CD4-positive, alpha-beta T cell treated with Interleukin-21 for 1 hour (primary cell): ENCODE measurements around the gene HSPH1.

Experiments
- DNase-seq: peaks from one replicate; pipeline ENCODE4 v3.0.0-alpha.2; 2020

Gene HSPH1

DNA sequence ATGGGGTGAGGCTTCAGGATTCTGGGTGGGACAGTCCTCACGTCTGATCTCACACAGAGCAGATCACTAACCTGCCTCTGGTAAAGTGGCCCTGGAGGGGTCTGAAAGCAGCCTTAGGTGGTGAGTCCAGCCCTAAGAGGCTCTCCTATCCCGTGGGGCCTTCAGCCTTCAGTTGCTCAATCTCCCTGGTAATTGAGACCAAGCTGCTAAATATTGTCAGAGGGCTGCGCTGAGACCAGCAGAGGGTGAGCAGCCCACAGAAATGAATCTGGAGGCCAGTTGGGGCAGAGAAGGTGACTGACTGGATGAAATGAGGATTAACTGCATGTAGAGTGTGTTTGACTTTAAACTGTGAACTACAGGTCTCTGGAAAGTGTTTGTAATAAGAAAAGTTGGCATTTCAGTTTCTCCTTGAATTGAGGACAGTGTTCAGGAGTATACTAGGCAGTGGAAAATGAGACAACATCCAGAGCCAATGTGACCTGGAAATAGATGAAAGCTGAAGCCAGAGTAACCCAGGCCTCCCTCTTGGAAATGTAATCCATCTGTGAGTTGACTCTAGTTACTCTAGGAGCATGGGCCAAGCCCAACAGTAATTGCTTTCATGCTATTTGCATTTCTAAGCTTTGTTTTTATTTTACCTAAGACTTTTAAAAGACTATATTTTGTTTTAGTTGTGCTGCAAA, 14.3 kb upstream of the HSPH1 start:
- no peak for DNase-seq

DNA sequence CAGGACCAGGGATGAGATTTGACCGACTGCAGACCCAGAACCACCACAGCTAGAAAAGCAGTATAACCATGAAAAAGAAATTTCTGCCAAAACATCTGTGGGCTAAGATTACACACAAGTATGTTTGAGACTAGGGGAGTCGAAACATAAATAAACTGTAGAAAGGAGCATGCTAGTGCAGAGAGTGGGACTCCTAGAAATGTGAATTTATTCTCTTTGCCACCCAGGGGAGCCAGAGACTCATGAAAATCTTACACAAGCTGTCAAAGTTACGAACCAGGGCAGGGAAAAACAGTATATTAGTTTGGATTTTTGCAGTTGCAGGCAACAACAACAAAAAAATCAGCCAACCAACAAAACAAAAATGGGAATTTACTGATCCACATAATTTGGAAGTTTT, 12.3 kb upstream of the HSPH1 start:
- no peak for DNase-seq

GRCh38 chr13:31172535-31172934, 10.8 kb upstream of the HSPH1 start:
- DNase-seq, result no peak

GRCh38 chr13:31172001-31172400, 10.3 kb upstream of the HSPH1 start:
- no peak for DNase-seq

DNA sequence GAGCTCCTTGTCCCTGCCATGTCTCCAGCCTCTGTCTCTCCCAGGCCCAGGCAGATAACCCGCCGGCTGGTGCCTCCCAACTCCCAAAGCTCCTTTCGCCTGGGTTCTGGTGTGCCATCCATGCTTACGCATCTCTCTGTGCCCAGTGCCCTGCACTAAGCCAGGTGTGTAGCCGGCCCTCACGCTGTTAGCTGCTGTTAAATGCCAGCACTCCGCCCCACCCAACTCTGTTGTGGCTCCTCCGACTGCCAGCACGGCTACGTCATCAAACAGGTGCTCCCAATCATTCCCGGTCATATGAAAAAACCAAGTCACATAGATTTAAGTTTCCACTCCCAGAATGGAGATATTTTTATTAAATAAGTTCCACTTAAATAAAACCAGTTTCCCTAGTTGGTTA, 7.0 kb upstream of the HSPH1 start:
- no peak for DNase-seq

DNA sequence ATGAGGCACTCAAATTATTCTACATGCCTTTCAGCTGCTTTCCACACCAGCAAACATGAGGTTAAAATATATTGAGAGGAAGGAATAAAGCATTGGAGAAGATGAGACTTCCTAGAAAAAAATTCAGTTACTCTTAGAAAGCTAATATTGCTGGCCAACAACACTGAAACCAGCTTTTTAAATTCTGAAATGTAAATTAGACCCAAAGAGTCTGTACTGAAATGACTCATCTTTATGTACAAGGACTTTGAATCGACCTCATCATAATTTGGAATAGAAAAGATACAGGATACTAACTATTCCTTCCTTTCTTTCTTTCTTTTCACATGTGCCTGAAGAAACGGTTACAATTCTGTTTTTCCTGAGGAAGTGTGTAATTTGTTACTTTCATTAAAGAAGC, 6.5 kb upstream of the HSPH1 start:
- no peak for DNase-seq

DNA sequence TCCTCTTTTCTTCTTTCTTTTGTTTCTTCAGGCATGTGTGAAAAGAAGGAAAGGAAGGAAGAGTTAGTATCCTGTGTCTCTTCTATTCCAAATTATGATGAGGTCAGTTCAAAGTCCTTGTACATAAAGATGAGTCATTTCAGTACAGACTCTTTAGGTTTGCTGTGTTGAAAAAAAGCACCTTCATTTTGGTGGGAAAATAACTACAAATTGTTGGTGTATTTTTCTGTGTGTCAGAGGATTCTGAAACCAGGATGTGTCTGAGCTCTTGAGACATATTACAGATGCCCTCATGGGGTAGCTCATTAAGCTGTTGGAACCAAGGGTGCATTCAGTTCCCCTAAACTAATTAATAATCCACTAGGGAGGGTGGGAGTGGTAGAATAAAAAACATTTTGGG, 5.8 kb upstream of the HSPH1 start:
- DNase-seq, result no peak

- DNase-seq, result no peak
Observed at GRCh38 chr13:31166591-31166990, 4.9 kb upstream of the HSPH1 start.

GRCh38 chr13:31162151-31163008, 676 bp upstream of the HSPH1 start:
- peak; percentile 98 for DNase-seq

GRCh38 chr13:31160857-31161556, 697 bp downstream of the HSPH1 start:
- peak; percentile 66 for DNase-seq

- DNase-seq, result no peak
Observed at GRCh38 chr13:31159306-31159705, 2.4 kb downstream of the HSPH1 start.

GRCh38 chr13:31154939-31155338, 6.8 kb downstream of the HSPH1 start:
- no peak for DNase-seq

- DNase-seq, result no peak
Observed at GRCh38 chr13:31151837-31152236, 9.9 kb downstream of the HSPH1 start.

DNA sequence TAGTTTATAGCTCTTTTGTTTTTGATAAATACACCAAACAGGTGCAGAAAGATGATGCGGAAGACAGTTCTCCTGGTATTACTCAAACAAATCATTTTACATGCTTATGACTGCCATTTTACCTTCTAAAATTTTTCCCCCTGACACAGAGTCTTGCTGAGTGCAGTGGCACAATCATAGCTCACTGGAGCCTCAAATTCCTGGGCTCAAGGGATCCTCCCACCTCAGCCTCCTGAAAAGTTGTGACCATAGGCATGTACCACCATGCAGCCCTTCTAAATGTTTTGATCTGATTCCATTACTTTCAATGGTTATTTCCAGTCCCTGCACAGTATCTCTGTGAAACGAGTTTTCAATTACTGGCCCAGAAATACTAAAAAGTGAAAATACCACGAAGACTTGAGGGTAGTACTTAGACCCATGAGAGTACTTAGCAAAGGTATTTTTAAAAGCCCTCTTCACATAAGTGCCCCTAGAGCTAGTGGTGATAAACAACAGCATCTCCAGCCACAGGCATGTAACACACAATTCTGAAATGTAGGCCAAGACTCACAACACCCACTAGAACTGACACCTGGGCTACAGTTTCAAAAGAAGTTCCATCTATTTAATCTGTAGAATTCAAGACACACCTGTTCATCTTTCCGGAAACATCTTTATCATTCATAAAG, 11.3 kb downstream of the HSPH1 start:
- no peak for DNase-seq

DNA sequence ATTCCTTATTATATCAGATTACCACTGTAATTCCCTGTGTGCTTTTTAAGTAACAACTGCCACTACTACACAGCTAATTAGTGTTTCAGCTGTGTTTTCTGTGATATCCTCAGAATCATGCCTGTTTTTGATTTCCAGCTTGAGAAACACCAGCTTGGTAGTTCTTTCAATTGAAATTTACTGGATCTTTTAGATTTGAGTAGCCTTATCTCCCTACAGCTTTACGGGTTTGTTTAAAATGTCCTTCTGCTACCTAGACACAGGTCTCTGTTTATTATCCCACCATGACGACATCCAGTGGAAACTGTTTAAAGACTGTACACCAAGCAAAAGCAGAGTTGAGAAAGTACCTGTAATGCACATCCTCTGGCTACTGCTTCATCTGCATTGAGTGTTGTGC, 12.1 kb downstream of the HSPH1 start:
- DNase-seq, result no peak

DNA sequence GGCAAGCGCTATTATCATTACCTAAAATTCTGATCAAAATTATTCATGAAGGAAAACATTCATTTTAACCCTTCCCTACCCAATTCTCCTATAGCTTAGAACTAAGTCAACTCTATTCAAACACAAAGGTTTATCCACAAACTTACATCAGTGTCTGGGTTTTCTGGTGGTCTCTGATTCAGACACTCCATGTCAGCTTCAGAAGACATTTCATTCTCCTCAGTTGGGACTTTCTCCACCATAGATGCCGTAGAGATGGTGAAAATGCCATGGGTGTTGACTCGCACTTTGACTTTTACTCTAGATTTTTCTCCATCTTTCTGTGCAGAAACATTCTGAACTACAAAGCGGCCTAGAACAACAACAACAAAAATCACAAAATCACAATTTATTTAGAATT, 16.3 kb downstream of the HSPH1 start:
- DNase-seq, result no peak

- no peak for DNase-seq
Observed at GRCh38 chr13:31138515-31138914, 23.2 kb downstream of the HSPH1 start.

DNA sequence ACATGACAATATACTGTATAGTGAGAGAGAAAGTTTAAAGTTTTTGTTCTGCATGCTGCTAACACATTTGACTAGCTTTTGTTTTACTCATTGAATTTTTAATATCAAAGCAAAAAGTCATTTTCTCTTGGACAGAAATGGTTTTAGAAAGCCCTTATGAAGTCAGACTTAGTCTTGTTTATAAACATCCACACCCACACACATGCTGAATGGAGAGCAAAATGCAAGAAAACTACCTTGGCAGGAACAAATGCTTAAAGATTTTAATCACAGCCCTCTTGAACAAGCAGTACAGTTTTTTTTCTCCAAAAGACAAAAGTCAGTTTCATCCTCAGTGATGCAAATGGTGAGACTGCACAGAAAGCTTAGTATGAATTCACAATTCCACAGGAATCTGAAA, 25.0 kb downstream of the HSPH1 start:
- no peak for DNase-seq

GRCh38 chr13:31134039-31134711, 27.5 kb downstream of the HSPH1 start:
- no peak for DNase-seq

GRCh38 chr13:31133621-31134020, 28.1 kb downstream of the HSPH1 start:
- no peak for DNase-seq

GRCh38 chr13:31131470-31131961, 30.2 kb downstream of the HSPH1 start:
- no peak for DNase-seq

- DNase-seq, result no peak
Observed at GRCh38 chr13:31129419-31129818, 32.3 kb downstream of the HSPH1 start.

DNA sequence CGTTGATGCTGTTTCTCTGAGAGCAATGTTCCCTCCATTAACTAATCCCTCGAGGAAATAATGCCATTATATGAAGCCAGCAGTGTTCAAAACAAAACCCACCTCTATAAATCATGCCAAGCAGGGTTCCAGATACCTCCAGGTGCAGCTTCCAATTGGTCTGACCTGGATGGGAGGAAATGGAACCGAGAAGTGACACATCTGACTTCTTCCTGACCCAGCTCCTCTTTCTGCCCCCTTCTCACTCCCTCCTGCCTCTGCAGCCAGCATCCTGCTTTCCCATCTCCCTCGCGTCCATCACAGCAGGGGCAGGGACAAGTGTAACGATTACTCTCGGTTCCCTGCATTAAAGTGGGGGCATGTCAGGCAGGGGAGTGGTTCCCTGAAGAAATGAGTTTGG, 37.5 kb downstream of the HSPH1 start:
- no peak for DNase-seq
